GM18870 (cell line): ENCODE results near the gene LIMK2.
"Not testable (repeated sequence)": the region's sequence is repeated elsewhere in the genome, so short reads cannot be mapped to it uniquely, and the experiment has no call there.

Source experiments
- ATAC-seq: cut with Tn5 transposase; IDR thresholded peaks from one replicate; pipeline ENCODE4 v1.9.1; 2021; ENCODE audit warnings: moderate library complexity; ENCODE audit not compliant: unreplicated experiment

The LIMK2 gene

DNA sequence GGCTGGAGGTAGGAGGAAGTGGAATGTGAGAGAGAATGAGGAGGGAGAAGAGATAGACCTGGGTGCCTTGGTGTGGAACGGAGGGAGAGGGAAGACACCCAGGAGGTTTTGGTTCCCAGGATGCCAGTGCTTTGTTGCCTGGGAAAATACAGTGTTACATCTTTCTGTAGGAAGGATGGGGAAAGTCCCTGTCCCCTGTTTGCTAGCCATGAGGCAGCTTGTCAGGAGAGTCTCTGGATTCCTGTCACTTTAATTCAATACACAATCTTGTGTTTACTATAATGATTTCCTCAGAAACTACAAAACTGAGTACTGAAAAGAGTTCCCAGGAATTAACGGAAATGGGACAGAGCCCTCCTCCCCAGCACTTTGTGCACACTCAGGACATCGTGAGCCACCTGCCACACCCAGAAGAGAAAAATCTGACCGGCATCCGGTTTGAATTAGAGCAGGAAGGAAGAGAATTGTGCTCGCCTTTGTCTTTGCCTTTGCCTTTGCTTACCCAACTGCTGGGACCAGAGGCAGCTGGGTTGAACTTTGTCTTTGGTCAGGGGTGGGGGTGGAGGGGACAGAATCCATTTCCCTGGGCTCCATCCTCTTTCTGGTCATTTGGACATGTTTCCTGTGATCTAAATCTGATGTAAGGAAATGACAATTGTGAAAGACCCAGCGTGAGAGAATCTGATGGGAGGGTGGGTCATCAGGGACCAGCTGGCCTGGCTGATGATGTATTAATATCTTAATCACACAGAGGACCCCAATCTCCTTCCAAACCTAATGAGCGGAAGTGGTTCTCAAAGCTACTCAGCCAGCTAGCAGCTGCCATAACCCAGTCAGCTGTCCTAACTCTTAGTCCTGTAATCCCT is 1.3 kb upstream of the LIMK2 start:
- no peak for ATAC-seq

DNA sequence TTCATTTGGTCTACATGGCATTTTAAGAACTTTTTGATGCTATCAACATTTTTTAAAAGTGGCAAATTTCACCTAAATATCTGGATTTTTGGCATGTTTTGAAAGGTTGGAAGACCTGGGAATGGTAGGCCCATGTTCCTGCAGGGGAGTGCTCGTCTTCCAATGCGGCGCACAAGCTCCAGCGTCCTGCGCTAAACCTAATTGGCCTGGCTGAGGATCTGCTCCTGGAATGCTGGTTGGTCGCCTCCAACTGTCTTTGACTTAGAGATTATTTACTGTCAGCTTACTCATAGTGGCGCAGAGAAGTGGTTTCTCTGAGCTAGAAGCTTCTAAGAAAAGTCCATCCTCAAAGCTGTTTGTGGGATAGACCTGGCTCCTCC is 626 bp upstream of the LIMK2 start:
- ATAC-seq: no peak

DNA sequence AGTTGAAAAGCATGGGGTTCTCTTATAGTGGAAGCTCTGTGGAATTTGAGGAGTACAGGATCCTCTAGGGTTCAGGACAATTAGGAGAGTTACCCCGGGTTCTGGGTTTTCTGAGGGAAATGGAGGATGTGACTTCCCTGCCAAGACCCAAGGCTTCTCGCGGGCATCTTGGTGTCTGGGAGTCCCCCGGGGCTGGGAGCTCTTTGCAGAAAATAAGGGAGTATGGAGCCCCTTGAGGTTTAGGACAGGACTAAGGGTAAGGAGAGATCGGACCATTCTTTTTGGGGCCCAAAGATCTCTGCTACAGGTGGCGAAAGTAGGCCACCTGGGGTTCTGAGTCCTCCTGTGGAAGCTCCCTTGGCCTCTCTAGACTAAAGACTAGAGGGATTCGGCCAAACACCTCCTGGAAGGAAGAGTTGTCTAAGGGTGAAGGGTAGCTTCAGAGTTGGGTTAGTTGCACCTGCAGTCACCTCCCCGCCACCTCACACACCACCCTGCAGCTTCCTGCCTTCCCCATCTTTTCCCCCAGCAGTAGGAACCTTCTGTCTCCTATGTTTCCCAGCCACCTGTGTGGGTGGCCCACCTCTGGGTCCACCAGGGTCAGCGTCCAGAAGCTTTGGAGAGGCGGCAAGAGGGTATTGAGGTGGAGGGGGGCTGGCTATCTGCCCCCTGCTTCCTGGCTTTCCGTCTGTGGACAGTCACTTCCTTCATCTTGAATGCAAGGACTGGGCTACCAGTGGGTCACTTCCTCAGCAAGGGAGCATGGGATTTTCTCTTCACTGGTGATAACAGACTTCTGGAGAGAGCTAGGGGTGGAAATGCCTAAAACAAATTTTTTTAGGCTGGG is 908 bp downstream of the LIMK2 start:
- ATAC-seq: no peak

DNA sequence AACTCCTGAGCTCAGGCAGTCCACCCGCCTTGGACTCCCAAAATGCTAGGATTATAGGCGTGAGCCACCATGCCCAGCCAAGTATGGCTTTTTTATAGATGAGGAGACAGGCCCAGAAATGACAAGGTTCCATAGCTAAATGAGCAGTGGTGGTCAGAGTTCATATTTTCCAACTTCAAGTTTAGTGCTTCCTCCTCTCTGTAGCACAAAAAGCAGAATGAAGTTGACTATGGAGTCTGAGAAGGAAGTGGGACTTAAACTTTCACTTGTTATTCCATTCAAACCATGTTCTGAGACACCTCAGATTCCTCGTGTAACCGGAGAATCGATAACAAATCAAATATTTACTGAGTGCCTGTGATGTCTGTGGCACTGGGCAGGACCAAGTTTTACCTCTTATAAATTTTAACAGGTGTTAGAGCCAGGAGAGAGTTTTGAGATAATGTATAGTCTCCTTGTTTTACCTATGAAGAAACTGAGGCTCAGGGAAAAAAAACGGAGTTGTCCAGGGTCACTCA is 3.0 kb downstream of the LIMK2 start:
- no peak for ATAC-seq

DNA sequence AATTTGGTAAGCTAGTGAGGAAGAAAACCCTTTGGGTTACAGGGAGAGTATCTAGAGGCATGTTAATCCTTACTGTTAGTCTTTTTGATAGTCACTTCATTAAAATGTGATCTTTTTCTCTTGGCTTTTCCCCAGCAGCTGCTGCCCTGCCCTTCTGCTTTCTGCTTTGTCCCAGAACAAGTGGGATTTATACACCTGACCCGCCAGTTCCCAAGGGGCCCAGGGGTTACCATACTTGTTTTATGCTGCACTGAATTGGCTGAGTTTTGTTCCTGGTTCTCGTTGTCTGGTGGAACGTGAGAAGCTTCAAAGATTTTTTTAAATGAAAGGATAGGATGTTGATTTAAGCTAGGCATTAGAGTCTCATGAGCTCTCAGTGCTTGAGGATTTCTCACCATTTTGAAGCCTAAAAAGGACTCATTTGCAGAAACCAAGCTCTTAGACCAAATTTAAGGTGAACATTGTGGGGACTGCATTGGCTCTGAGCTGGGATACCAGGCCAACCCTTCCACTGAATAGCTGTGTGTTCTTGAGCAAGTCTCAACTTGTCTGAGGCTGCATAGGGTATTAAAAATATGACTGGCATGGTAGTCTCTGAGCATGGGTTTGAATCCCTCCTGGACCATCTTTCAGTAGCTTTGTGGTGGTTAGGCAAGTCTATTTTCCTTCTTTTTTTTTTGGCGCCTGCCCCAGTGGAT is 6.6 kb downstream of the LIMK2 start:
- ATAC-seq: no peak

DNA sequence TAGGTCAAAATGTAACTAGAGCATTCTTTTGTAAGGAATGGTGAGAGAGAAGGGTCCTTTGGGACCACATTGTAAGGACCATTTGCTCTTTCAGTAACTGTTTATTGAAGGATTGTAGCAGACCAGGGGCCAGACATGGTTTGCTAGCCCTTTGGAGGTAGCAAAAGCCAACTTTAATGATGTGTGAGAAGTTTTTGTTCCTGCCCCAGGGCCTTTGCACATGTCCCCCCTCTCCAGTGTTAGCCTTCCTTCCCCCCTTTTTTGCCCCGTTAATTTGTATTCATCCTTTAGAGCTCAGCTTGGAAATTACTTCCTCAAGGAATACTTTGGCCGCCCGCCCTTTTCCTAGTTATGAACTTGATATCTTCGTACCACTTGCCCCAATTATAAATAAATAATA is 9.0 kb downstream of the LIMK2 start:
- no peak for ATAC-seq

DNA sequence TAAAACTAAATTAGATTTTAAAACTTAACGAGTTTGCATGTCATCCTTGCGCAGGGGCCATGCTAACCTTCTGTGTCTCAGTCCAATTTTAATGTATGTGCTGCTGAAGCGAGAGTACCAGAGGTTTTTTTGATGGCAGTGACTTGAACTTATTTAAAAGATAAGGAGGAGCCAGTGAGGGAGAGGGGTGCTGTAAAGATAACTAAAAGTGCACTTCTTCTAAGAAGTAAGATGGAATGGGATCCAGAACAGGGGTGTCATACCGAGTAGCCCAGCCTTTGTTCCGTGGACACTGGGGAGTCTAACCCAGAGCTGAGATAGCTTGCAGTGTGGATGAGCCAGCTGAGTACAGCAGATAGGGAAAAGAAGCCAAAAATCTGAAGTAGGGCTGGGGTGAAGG is 10.6 kb downstream of the LIMK2 start:
- no peak for ATAC-seq

DNA sequence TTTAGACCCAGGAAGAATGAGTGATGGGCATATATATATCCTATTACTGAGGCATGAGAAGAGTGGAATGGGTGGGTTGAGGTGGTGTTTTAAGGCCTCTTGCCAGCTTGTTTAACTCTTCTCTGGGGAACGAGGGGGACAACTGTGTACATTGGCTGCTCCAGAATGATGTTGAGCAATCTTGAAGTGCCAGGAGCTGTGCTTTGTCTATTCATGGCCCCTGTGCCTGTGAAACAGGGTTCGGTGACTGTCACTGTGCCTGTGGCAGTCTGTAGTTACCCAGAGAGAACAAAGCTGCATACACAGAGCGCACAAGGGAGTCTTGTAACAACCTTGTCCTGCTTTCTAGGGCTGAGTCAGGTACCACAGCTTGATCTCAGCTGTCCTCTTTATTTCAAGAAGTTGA is 11.7 kb downstream of the LIMK2 start:
- ATAC-seq: no peak

DNA sequence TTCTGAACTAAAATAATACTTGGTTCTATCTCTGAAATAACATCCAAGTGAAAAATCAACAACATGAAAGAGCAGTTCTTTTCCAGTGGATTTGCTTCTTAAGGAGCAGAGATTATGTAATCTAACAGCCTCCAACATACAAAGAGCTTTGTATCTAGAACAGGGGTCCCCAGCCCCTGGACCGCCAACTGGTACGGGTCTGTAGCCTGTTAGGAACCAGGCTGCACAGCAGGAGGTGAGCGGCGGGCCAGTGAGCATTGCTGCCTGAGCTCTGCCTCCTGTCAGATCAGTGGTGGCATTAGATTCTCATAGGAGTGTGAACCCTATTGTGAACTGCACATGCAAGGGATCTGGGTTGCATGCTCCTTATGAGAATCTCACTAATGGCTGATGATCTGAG is 12.6 kb downstream of the LIMK2 start:
- ATAC-seq: not testable (repeated sequence)

DNA sequence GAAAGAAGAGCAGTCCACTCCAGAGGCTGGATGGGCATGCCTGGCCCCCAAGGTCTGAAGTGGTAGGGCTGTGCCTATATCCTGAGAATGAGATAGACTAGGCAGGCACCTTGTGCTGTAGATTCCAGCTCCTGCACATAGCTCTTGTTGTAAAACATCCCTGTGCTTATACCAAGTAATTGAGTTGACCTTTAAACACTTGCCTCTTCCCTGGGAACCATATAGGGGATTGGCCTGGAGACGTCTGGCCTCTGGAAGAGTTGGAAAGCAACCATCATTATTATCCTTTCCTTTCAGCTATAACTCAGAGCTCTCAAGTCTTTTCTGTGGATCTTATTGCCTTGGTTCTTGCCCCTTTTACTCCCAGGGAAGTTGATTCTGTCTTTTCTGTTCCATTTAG is 15.1 kb downstream of the LIMK2 start:
- ATAC-seq: no peak

DNA sequence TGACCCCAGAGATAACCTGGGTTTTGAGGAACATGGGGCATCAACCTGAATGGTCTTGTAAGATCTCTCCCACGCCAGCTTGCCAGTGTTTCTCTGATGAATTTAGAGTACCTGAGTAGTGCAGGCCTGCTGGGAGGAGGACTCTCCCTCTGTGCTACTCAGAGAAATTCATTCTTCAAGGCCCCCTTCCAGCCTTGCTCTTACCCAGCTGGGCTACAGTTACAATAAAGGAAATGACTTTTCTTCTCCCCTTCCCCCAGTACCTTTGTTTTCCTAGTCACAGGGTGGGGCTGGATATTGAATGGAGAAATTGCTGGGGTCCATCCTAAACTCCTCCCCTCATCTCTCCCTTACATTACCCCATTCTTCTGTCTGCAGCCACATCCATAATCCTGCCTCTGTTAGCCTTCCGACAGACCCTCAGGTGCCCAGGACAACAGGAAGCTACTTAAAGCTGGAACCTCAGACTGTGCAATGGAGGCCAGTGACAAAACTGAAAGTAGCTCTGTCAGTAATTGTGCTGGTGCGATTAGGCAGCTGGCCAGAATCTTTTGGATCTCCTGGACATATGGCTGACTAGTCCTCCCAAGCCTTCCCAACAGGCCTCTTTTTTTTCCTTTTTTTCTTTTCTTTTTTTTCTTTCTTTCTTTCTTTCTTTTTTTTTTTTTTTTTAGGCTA is 17.4 kb downstream of the LIMK2 start:
- no peak for ATAC-seq

DNA sequence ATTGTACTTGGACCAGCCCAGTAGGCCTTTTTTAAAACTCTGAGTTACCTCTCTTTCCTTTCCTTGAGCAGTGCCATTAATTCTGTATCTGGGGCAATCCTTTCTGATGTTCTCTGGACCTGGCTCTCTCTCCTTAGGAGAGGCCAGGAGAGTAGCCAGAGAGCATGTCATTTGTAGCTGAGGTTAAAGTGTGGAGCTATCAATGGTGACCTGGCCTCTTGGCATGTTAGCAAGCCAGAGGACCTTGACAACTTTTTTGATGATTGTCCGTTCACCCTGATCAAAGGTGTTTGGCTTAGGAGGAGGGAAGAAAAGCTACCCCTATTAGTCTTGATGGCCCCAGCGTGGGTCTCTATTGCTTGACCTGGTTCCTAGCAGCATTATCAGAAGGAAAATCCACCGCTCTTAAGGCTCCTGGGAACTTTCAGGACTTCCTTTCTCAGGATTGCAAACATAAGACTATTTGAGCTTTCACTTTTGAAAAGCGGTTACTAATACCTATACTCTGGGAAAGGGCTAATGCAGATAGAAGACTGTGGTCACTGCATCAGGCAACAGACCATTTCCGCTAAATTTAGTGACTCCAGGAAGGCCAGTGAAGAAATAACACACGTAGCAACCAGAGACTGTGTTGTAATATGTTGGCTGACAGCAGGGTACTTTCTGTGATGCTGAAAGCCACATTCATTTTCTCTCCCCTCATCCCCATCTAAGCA is 18.2 kb downstream of the LIMK2 start:
- ATAC-seq: no peak

DNA sequence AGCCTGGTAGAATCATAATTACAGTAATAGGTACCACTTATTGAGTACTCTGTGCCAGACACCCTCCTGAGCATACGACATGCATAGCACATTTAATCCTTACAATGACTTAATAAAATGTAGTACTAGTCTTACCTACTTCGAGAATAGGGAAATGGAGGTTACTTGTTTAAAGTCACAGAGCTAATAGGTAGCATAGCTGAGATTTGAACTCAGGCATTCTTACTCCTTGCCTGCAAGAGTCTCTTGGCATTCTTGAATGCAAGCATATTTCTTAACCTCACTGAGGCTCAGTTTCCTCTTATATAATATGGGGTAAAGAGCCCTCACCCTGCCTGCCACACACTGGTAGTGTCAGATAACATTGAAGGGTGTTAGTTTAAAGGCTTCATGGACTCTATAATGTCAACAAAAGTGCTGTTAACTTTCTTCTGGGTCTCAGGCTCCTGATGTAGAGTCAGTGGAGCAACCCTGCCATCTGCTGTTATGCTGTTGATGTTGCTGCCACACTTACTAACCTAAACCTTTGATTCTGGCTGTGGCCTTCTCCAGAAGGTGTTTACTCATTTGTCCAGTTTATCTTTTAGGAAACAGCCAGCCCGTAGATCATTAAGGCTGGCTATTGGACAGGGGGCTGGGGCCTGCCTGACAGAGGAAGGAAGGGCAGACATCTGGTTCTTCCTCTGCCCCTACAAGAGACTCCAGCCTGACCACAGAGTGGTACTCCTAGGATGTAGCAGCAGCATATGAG is 18.9 kb downstream of the LIMK2 start:
- no peak for ATAC-seq

DNA sequence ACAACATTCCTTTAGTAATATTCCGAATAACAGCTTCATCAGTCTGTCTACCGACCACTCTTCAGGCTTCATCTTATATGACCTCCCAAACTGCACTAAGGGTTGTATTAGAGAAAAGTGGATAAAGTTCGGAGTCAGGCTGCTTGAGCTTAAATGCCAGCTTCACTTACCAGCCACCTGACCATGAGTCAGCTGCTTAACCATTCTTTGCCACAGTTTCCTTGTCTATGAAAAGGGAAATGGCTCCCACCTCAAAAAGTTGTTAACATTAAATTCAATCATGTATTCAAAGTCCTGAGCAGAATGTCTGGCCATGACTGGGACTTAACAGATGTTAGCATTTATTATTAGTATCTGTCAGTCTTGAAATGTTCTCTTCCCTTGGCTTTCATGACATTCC is 20.9 kb downstream of the LIMK2 start:
- no peak for ATAC-seq

DNA sequence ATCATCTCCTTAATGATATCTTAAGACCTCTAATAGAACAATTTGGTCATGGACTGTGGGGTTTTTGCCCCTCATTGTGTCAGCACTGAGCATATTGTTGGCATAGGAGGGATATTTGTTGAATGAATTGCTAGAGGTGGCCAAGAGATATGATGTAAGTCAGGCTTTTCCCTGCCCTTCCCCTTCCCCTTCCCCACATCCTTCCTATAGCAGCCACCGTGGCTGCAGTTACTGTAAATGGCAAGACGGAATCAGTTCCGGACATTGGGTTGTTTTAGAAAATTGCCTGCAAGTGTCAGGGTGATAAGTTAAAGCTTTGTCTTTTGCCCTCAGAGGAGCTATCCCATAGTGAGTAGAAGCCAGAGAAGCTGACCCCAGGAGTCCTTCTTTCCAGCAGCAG is 23.0 kb downstream of the LIMK2 start:
- no peak for ATAC-seq

DNA sequence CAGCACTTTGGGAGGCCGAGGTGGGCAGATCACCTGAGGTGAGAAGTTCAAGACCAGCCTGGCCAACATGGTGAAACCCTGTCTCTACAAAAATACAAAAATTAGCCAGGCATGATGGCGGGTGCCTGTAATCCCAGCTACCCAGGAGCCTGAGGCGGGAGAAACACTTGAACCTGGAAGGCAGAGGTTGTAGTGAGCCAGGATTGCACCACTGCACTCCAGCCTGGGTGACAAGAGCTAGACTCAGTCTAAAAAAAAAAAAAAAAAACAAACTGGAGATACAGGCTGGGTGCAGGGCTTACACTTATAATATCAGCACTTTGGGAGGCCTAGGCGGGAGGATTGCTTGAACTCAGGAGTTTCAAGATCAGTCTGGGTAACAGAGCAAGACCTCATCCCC is 23.9 kb downstream of the LIMK2 start:
- ATAC-seq: not testable (repeated sequence)

DNA sequence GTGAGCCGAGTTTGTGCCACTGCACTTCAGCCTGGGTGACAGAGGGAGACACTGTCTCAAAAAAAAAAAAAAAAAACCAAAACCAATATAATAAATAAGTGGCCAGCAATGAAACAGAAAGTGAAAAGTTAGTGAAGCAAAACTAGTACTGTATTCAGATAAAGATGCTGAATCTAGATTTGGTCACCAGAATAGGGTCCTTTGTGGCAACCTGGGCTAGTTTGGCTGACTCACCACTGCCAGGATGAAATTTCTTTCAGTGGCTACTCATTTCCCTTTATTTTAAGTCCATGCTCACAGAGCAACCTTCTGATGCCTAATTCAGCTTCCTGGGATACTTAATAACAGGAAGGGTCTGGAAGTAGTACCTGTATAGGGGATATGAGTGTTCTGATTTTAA is 26.0 kb downstream of the LIMK2 start:
- ATAC-seq: no peak

DNA sequence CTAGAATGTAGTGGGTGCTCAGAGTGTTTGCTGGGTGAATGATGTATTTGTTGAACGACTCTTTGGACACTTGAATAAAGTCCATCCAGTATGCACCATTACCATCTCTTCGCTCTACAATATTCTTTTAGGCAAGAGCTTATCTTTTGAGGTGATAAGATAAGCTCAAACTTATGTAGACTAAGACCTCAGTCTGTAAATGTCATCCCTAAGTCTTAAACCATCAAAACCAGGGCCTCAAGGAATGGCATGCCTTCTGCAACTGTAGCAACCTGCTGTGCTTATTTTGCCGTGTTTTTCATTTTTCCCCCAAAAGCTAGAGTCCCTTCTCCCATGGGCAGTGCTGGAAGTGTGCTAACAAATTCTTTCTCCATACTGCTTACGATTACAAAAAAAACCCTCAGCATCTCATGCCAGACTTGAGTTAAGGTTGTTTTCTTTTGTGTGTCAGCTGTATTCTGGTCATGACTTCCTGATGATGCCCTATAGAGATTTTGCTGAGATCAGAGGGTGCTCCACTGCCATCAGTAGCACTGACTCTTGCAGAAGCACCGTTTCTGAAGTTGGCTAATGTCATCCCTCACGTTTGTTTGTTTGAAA is 27.8 kb downstream of the LIMK2 start:
- ATAC-seq: no peak

DNA sequence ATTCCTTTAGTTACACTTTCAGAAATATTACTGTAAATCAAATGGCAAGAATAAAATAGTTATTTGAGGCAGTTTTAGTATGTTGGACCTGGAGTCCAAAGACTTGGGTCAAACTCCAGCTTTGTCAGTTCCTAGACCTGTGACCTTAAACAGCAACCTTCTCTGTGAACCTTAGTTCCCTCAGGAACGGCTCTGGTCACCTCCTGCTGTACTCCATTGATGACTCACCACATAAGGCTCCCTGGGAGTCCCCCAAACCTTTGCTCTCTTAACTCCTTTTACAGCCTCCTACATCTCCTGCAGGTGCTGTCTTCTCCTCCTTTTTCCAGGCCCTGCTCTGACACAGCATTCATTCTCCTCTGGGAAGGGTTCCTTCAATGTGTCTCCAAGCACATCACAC is 29.1 kb downstream of the LIMK2 start:
- no peak for ATAC-seq
